Muscle layer of duodenum (tissue), 2 donors: ENCODE measurements around the gene PLA2G6.

ENCODE experiments used
- H3K27ac ChIP-seq: one replicate; pipeline ENCODE4 v1.7.0; 2013; ENCODE audit warnings: mild to moderate bottlenecking, low read length
- H3K27me3 ChIP-seq: one replicate; pipeline ENCODE4 v1.7.0; 2013; ENCODE audit warnings: low read depth, mild to moderate bottlenecking, control low read depth, low read length
- H3K36me3 ChIP-seq, 2 donors: one replicate each; pipeline ENCODE4 v1.7.0; 2013; ENCODE audit warnings: low read length in 2 of 2, control low read depth in 1 of 2, mild to moderate bottlenecking in 1 of 2; ENCODE audit not compliant: insufficient read depth in 2 of 2, control insufficient read depth in 1 of 2
- H3K4me1 ChIP-seq, 2 donors: one replicate each; pipeline ENCODE4 v1.7.0; 2013; ENCODE audit warnings: low read length in 2 of 2, mild to moderate bottlenecking in 2 of 2, control low read depth in 1 of 2, moderate library complexity in 1 of 2; ENCODE audit not compliant: insufficient read depth in 2 of 2, control insufficient read depth in 1 of 2
- H3K4me3 ChIP-seq, 2 donors: one replicate each; pipeline ENCODE4 v1.7.0; 2013; ENCODE audit warnings: low read length in 2 of 2, low read depth in 1 of 2, mild to moderate bottlenecking in 1 of 2
- H3K9me3 ChIP-seq, 2 donors: one replicate each; pipeline ENCODE4 v1.7.0; 2013; ENCODE audit warnings: low read length in 2 of 2, control low read depth in 1 of 2, mild to moderate bottlenecking in 1 of 2; ENCODE audit not compliant: control insufficient read depth in 1 of 2
- donor health status: healthy.

PLA2G6 gene

GRCh38 chr22:38070250-38070921 lies 111.2 kb downstream of the PLA2G6 start:
- peaks cover 14 to 57% of the 10 kb centered on the region in 2 donors for H3K36me3 ChIP-seq
- H3K27me3 ChIP-seq = no peaks in the 10 kb centered on the region
- no peaks in the 10 kb centered on the region for H3K9me3 ChIP-seq
- no peak overlapping the region for H3K27ac ChIP-seq
- H3K4me3 ChIP-seq = no peak overlapping the region
- peaks cover 0 to 24% of the 10 kb centered on the region in 2 donors for H3K4me1 ChIP-seq

- Histone ChIP-seq H3K27me3 (no peaks in the 10 kb centered on the region), H3K9me3 (no peaks in the 10 kb centered on the region), H3K4me1 (peaks cover 0 to 24% of the 10 kb centered on the region in 2 donors), H3K4me3 (peak overlapping the region in 1 of 2 donors; percentile 6), H3K36me3 (peaks cover 21 to 58% of the 10 kb centered on the region in 2 donors), H3K27ac (peak overlapping the region; percentile 14)
Measured at GRCh38 chr22:38069372-38070249, 112.0 kb downstream of the PLA2G6 start.

GRCh38 chr22:38068641-38069371 lies 112.8 kb downstream of the PLA2G6 start:
- no peak overlapping the region for H3K4me3 ChIP-seq
- H3K27ac ChIP-seq = no peak overlapping the region
- H3K36me3 ChIP-seq = peaks cover 21 to 53% of the 10 kb centered on the region in 2 donors
- H3K9me3 ChIP-seq = no peaks in the 10 kb centered on the region
- peaks cover 0 to 24% of the 10 kb centered on the region in 2 donors for H3K4me1 ChIP-seq
- H3K27me3 ChIP-seq = no peaks in the 10 kb centered on the region

GRCh38 chr22:38067761-38068360 lies 113.8 kb downstream of the PLA2G6 start:
- Histone ChIP-seq H3K36me3 (peaks cover 17 to 48% of the 10 kb centered on the region in 2 donors), H3K27me3 (no peaks in the 10 kb centered on the region), H3K4me3 (no peak overlapping the region), H3K4me1 (peaks cover 0 to 24% of the 10 kb centered on the region in 2 donors), H3K27ac (no peak overlapping the region), H3K9me3 (no peaks in the 10 kb centered on the region)

- Histone ChIP-seq H3K27me3 (no peaks in the 10 kb centered on the region), H3K36me3 (peaks cover 17 to 42% of the 10 kb centered on the region in 2 donors), H3K4me3 (no peak overlapping the region), H3K4me1 (peaks cover 0 to 24% of the 10 kb centered on the region in 2 donors), H3K9me3 (no peaks in the 10 kb centered on the region), H3K27ac (no peak overlapping the region)
Measured at GRCh38 chr22:38067028-38067415, 114.6 kb downstream of the PLA2G6 start.

GRCh38 chr22:38066381-38067027 lies 115.1 kb downstream of the PLA2G6 start:
- Histone ChIP-seq H3K27ac (no peak overlapping the region), H3K4me3 (no peak overlapping the region), H3K27me3 (no peaks in the 10 kb centered on the region), H3K36me3 (peaks cover 17 to 37% of the 10 kb centered on the region in 2 donors), H3K4me1 (peaks cover 0 to 24% of the 10 kb centered on the region in 2 donors), H3K9me3 (no peaks in the 10 kb centered on the region)

- Histone ChIP-seq H3K27me3 (no peaks in the 10 kb centered on the region), H3K36me3 (peaks cover 17 to 35% of the 10 kb centered on the region in 2 donors), H3K4me3 (no peak overlapping the region), H3K9me3 (no peaks in the 10 kb centered on the region), H3K4me1 (peaks cover 0 to 21% of the 10 kb centered on the region in 2 donors), H3K27ac (no peak overlapping the region)
Measured at GRCh38 chr22:38065539-38065938, 116.1 kb downstream of the PLA2G6 start.

- peak overlapping the region; percentile 45 for H3K27ac ChIP-seq
- H3K9me3 ChIP-seq = no peaks in the 10 kb centered on the region
Measured at GRCh38 chr22:38062791-38063190, 118.8 kb downstream of the PLA2G6 start.

More at GRCh38 chr22:38062791-38063190, 118.8 kb downstream of the PLA2G6 start:
- peaks cover 0 to 3% of the 10 kb centered on the region in 2 donors for H3K4me1 ChIP-seq
- peaks cover 16 to 38% of the 10 kb centered on the region in 2 donors for H3K36me3 ChIP-seq
- H3K4me3 ChIP-seq = no peak overlapping the region
- no peaks in the 10 kb centered on the region for H3K27me3 ChIP-seq
